Endothelial cell (in vitro differentiated cells): Measurements from ENCODE around the gene HDAC4. TPM values are rescaled to one million over a fixed set of nuclear protein-coding genes. Genes with fewer than 3 reads are reported as not detected.

ENCODE experiments used
- DNase-seq: peaks from one replicate; pipeline ENCODE4 v3.0.0; 2021; ENCODE audit warnings: low spot score
- H3K27ac Mint-ChIP-seq: one replicate; pipeline ENCODE4 v1.8.0; 2021; ENCODE audit warnings: mixed read lengths, inconsistent platforms; ENCODE audit not compliant: unreplicated experiment
- H3K27me3 Mint-ChIP-seq: one replicate; pipeline ENCODE4 v1.8.0; 2021; ENCODE audit warnings: mild to moderate bottlenecking, moderate library complexity, mixed read lengths, inconsistent platforms; ENCODE audit not compliant: unreplicated experiment
- H3K36me3 Mint-ChIP-seq: one replicate; pipeline ENCODE4 v1.8.0; 2021; ENCODE audit warnings: mild to moderate bottlenecking, low read depth, mixed read lengths, inconsistent platforms; ENCODE audit not compliant: unreplicated experiment
- H3K4me1 Mint-ChIP-seq: one replicate; pipeline ENCODE4 v1.8.0; 2021; ENCODE audit warnings: mild to moderate bottlenecking, mixed read lengths, inconsistent platforms; ENCODE audit not compliant: unreplicated experiment
- H3K4me3 Mint-ChIP-seq: one replicate; pipeline ENCODE4 v1.8.0; 2021; ENCODE audit warnings: mild to moderate bottlenecking, mixed read lengths, inconsistent platforms; ENCODE audit not compliant: unreplicated experiment
- H3K9me3 Mint-ChIP-seq: one replicate; pipeline ENCODE4 v1.8.0; 2021; ENCODE audit warnings: mixed read lengths, inconsistent platforms; ENCODE audit not compliant: unreplicated experiment
- total RNA-seq: library from RNA; stranded (reverse); fragmentation: NEBNext Ultra II Directional; extraction: Animal tissue kit (Norgen Biotek cat#: 25700); gene quantifications from one replicate; pipeline ENCODE4 v1.2.1, GENCODE V29; 2021; ENCODE audit not compliant: unreplicated experiment
- TF ChIP-seq, protein P1 (sequence below): fragments of 200-600 bp; sonication (generic); IDR thresholded peaks from one replicate; pipeline ENCODE4 v1.5.0; 2021; ENCODE audit warnings: antibody characterized with exemption; ENCODE audit not compliant: unreplicated experiment

Gene HDAC4
- total RNA-seq, 1 donor from 2014 or later, result 26.0 TPM

GRCh38 chr2:239005586-239005985 is 395.2 kb downstream of the HDAC4 start:
- Mint-ChIP-seq H3K27ac (no peak overlapping the region), H3K4me1 (no peaks in the 10 kb centered on the region), H3K4me3 (no peak overlapping the region), H3K36me3 (peaks cover 4% of the 10 kb centered on the region), H3K9me3 (no peaks in the 10 kb centered on the region), H3K27me3 (no peaks in the 10 kb centered on the region)
- TF ChIP-seq, protein P1, sequence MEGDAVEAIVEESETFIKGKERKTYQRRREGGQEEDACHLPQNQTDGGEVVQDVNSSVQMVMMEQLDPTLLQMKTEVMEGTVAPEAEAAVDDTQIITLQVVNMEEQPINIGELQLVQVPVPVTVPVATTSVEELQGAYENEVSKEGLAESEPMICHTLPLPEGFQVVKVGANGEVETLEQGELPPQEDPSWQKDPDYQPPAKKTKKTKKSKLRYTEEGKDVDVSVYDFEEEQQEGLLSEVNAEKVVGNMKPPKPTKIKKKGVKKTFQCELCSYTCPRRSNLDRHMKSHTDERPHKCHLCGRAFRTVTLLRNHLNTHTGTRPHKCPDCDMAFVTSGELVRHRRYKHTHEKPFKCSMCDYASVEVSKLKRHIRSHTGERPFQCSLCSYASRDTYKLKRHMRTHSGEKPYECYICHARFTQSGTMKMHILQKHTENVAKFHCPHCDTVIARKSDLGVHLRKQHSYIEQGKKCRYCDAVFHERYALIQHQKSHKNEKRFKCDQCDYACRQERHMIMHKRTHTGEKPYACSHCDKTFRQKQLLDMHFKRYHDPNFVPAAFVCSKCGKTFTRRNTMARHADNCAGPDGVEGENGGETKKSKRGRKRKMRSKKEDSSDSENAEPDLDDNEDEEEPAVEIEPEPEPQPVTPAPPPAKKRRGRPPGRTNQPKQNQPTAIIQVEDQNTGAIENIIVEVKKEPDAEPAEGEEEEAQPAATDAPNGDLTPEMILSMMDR, result no peak
- no peak for DNase-seq

- no peak for DNase-seq
Measured at GRCh38 chr2:239004274-239005015, 396.4 kb downstream of the HDAC4 start.

GRCh38 chr2:239003624-239004273 is 397.1 kb downstream of the HDAC4 start:
- Mint-ChIP-seq H3K9me3 (no peaks in the 10 kb centered on the region), H3K27me3 (no peaks in the 10 kb centered on the region), H3K4me3 (no peak overlapping the region), H3K4me1 (no peaks in the 10 kb centered on the region), H3K36me3 (peaks cover 4% of the 10 kb centered on the region), H3K27ac (no peak overlapping the region)
- no peak for DNase-seq
- TF ChIP-seq, protein P1, result no peak

More at GRCh38 chr2:239004274-239005015, 396.4 kb downstream of the HDAC4 start:
- Mint-ChIP-seq H3K4me3 (no peak overlapping the region), H3K4me1 (no peaks in the 10 kb centered on the region), H3K27me3 (no peaks in the 10 kb centered on the region), H3K9me3 (no peaks in the 10 kb centered on the region), H3K27ac (no peak overlapping the region), H3K36me3 (peaks cover 4% of the 10 kb centered on the region)
- TF ChIP-seq, protein P1, result no peak

- TF ChIP-seq, protein P1, result no peak
- peaks cover 4% of the 10 kb centered on the region for H3K36me3 Mint-ChIP-seq
- H3K4me3 Mint-ChIP-seq, result no peak overlapping the region
- no peak overlapping the region for H3K27ac Mint-ChIP-seq
- no peaks in the 10 kb centered on the region for H3K4me1 Mint-ChIP-seq
- H3K27me3 Mint-ChIP-seq, result peaks cover 3% of the 10 kb centered on the region
- H3K9me3 Mint-ChIP-seq, result no peaks in the 10 kb centered on the region
- DNase-seq, result no peak
Measured at GRCh38 chr2:239002954-239003623, 397.7 kb downstream of the HDAC4 start.

DNA sequence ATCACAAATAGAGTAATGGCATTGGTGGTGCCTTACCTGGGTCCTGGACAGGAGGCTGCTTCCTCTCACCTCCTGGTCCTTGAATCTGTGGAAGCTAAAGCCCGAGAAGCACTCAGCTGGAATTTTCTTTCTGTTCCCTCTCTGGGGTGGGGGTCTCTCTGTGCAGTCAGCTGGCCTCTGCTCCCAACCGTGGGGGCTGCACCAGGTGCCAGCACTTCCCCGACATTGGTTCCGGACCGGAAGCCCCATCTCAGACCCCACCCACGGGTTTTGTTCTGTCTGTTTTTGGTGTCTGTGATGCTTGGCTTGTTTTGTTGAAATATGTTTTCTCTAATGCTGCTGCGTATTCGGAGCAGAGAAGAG is 398.2 kb downstream of the HDAC4 start:
- H3K4me1 Mint-ChIP-seq, result no peaks in the 10 kb centered on the region
- peaks cover 4% of the 10 kb centered on the region for H3K36me3 Mint-ChIP-seq
- TF ChIP-seq, protein P1, result no peak
- no peak overlapping the region for H3K27ac Mint-ChIP-seq
- H3K27me3 Mint-ChIP-seq, result peaks cover 3% of the 10 kb centered on the region
- no peak overlapping the region for H3K4me3 Mint-ChIP-seq
- no peak for DNase-seq
- H3K9me3 Mint-ChIP-seq, result no peaks in the 10 kb centered on the region
